Heart left ventricle (tissue), 11 donors: ENCODE data around the gene CHRM1. TPM values are rescaled to one million over a fixed set of nuclear protein-coding genes. Genes with fewer than 3 reads are reported as not detected.

ENCODE experiments used
- polyA plus RNA-seq, 2 donors: library from polyadenylated mRNA; stranded (reverse); fragments of 200-250 nt; gene quantifications; one replicate each; pipeline ENCODE4 v1.2.3, GENCODE V29; 2013
- total RNA-seq, 9 donors: library from RNA; depleted of rRNA in 2 of 9; stranded (reverse); fragments of >200 nt in 2 of 9; fragmentation: NEBNext Ultra II Directional in 3 of 9; extraction: Animal tissue kit (Norgen Biotek cat#: 25700) in 3 of 9; gene quantifications; one replicate each; pipeline versions ENCODE4 v1.1.0 to v1.2.4, GENCODE V29; 2016 to 2023
- donor health status: ischemic (EF 13 %, LVEDD 7.1; RV severe dilation, severe dysfunction).
- donor health status: healthy with polysubstance abuse.
- donor health status: DM: no; HTN: yes; CAD: no.
- donor health status: DM: no; HTN: no; CAD: no.
- donor health status: ischemic (EF 25% LVEDD 5.7; RV mildly dilated, moderate dysfunction).
- donor health status: healthy.
- donor health status: DM: yes; HTN: yes; CAD: no.
- donor health status: PGD.
- donor health status: nonischemic (EF 23%, LVEDD 6.1; RV moderate dilation, normal function).

CHRM1 gene
- total and polyA plus RNA-seq, 11 donors: 0.08 to 0.31 TPM; not detected in 9

Other genes starting within 250 kb of the CHRM1 start
- 1 to 10 TPM; 5.3 to 8.8 (median 5.9) TPM for gene UQCC3, start 249.7 kb downstream of the CHRM1 start, total RNA-seq
- gene UQCC3, start 249.7 kb downstream of the CHRM1 start, polyA plus RNA-seq: 10 to 100 TPM; 11.5 to 15.8 TPM
- 1 to 10 TPM; 1.8 to 6.3 (median 2.9) TPM for gene LBHD1, start 249.1 kb downstream of the CHRM1 start, total RNA-seq
- gene LBHD1, start 249.1 kb downstream of the CHRM1 start, polyA plus RNA-seq: 1 to 10 TPM; 1.4 to 1.8 TPM
- gene UBXN1, start 242.3 kb downstream of the CHRM1 start, total RNA-seq: 100 to 1,000 TPM in 1 of 9 donors, 10 to 100 TPM in 8; 69.2 to 116 (median 83.1) TPM
- 100 to 1,000 TPM in 1 of 2 donors, 10 to 100 TPM in 1; 88.7 to 188 TPM for gene UBXN1, start 242.3 kb downstream of the CHRM1 start, polyA plus RNA-seq
- gene LRRN4CL, start 231.8 kb downstream of the CHRM1 start, total RNA-seq: 1 to 10 TPM in 8 of 9 donors, under 1 TPM in 1; 0.63 to 8.6 (median 2.7) TPM
- 1 to 10 TPM; 1.3 to 1.9 TPM for gene LRRN4CL, start 231.8 kb downstream of the CHRM1 start, polyA plus RNA-seq
- gene BSCL2, start 213.9 kb downstream of the CHRM1 start, total RNA-seq: 10 to 100 TPM; 13.3 to 30.1 (median 20.0) TPM
- gene BSCL2, start 213.9 kb downstream of the CHRM1 start, polyA plus RNA-seq: 10 to 100 TPM; 23.1 to 39.4 TPM
- gene GNG3, start 213.7 kb downstream of the CHRM1 start, total RNA-seq: under 1 TPM in 4 of 9 donors, not detected in 5; 0.27 to 0.55 (median 0.32) TPM
- gene GNG3, start 213.7 kb downstream of the CHRM1 start, polyA plus RNA-seq: under 1 TPM in 1 of 2 donors, not detected in 1; 0.14 TPM
- 10 to 100 TPM in 8 of 9 donors, 1 to 10 TPM in 1; 9.6 to 39.5 (median 32.6) TPM for gene HNRNPUL2, start 193.9 kb downstream of the CHRM1 start, total RNA-seq
- 10 to 100 TPM; 32.7 to 35.2 TPM for gene HNRNPUL2, start 193.9 kb downstream of the CHRM1 start, polyA plus RNA-seq
- gene TTC9C, start 192.9 kb downstream of the CHRM1 start, total RNA-seq: 10 to 100 TPM in 7 of 9 donors, 1 to 10 TPM in 2; 7.4 to 23.5 (median 12.1) TPM
- 10 to 100 TPM; 13.9 to 20.0 TPM for gene TTC9C, start 192.9 kb downstream of the CHRM1 start, polyA plus RNA-seq
- 10 to 100 TPM in 4 of 9 donors, 1 to 10 TPM in 5; 6.9 to 16.6 (median 9.9) TPM for gene ZBTB3, start 167.2 kb downstream of the CHRM1 start, total RNA-seq
- gene ZBTB3, start 167.2 kb downstream of the CHRM1 start, polyA plus RNA-seq: 1 to 10 TPM; 3.5 to 3.7 TPM
- gene POLR2G, start 159.8 kb downstream of the CHRM1 start, total RNA-seq: 10 to 100 TPM; 32.6 to 61.2 (median 43.8) TPM
- gene POLR2G, start 159.8 kb downstream of the CHRM1 start, polyA plus RNA-seq: 100 to 1,000 TPM in 1 of 2 donors, 10 to 100 TPM in 1; 43.6 to 106 TPM
- 10 to 100 TPM in 3 of 9 donors, 1 to 10 TPM in 6; 7.1 to 19.5 (median 9.3) TPM for gene TAF6L, start 150.0 kb downstream of the CHRM1 start, total RNA-seq
- gene TAF6L, start 150.0 kb downstream of the CHRM1 start, polyA plus RNA-seq: 10 to 100 TPM; 12.7 to 12.9 TPM
- gene TMEM179B, start 134.0 kb downstream of the CHRM1 start, total RNA-seq: 10 to 100 TPM; 14.7 to 46.0 (median 19.4) TPM
- 10 to 100 TPM; 23.8 to 47.3 TPM for gene TMEM179B, start 134.0 kb downstream of the CHRM1 start, polyA plus RNA-seq
- 10 to 100 TPM; 19.0 to 52.3 (median 25.9) TPM for gene TMEM223, start 129.4 kb downstream of the CHRM1 start, total RNA-seq
- 10 to 100 TPM; 26.3 to 55.6 TPM for gene TMEM223, start 129.4 kb downstream of the CHRM1 start, polyA plus RNA-seq
- 10 to 100 TPM; 28.5 to 51.7 (median 34.1) TPM for gene NXF1, start 115.9 kb downstream of the CHRM1 start, total RNA-seq
- gene NXF1, start 115.9 kb downstream of the CHRM1 start, polyA plus RNA-seq: 10 to 100 TPM; 40.7 to 63.4 TPM
- gene STX5, start 89.3 kb downstream of the CHRM1 start, total RNA-seq: 10 to 100 TPM; 16.2 to 26.8 (median 18.9) TPM
- 10 to 100 TPM in 1 of 2 donors, 1 to 10 TPM in 1; 8.6 to 36.1 TPM for gene STX5, start 89.3 kb downstream of the CHRM1 start, polyA plus RNA-seq
- not detected for gene TEX54, start 88.5 kb downstream of the CHRM1 start, total RNA-seq
- gene TEX54, start 88.5 kb downstream of the CHRM1 start, polyA plus RNA-seq: not detected
- gene WDR74, start 81.8 kb downstream of the CHRM1 start, total RNA-seq: 10 to 100 TPM; 19.2 to 36.6 (median 24.8) TPM
- gene WDR74, start 81.8 kb downstream of the CHRM1 start, polyA plus RNA-seq: 10 to 100 TPM; 28.7 to 70.6 TPM
- gene SLC3A2, start 40.5 kb downstream of the CHRM1 start, total RNA-seq: 10 to 100 TPM; 26.6 to 76.0 (median 59.1) TPM
- 100 to 1,000 TPM in 1 of 2 donors, 10 to 100 TPM in 1; 27.1 to 103 TPM for gene SLC3A2, start 40.5 kb downstream of the CHRM1 start, polyA plus RNA-seq
- not detected for gene SLC22A6, start 63.6 kb upstream of the CHRM1 start, total RNA-seq
- not detected for gene SLC22A6, start 63.6 kb upstream of the CHRM1 start, polyA plus RNA-seq
- gene SLC22A8, start 94.5 kb upstream of the CHRM1 start, total RNA-seq: not detected
- not detected for gene SLC22A8, start 94.5 kb upstream of the CHRM1 start, polyA plus RNA-seq
- not detected for gene SLC22A24, start 222.9 kb upstream of the CHRM1 start, total RNA-seq
- not detected for gene SLC22A24, start 222.9 kb upstream of the CHRM1 start, polyA plus RNA-seq